GM13976 (cell line): ENCODE measurements around the gene NAIF1.

Source experiments
- DNase-seq: peaks from one replicate; pipeline ENCODE4 v3.0.0; 2012; ENCODE audit warnings: low spot score
- CTCF ChIP-seq: IDR thresholded peaks from 2 replicates; pipeline ENCODE4 v1.5.1; 2012; ENCODE audit warnings: borderline replicate concordance, mild to moderate bottlenecking; ENCODE audit not compliant: insufficient read depth; ENCODE audit errors: extremely low read depth, missing control alignments, control extremely low read depth
- in situ Hi-C: fragments of 300-500 bp; cut with MboI; formaldehyde crosslinking; loops from one replicate; pipeline ENCODE4 v1.12.0; 2022; ENCODE audit warnings: low sequenced_read_pairs, mixed read lengths, inconsistent platforms; ENCODE audit not compliant: unreplicated experiment

The NAIF1 gene

GRCh38 chr9:128022886-128023285, 44.2 kb downstream of the NAIF1 start:
- no peak for TF ChIP-seq CTCF
- in situ Hi-C loops, result no loop called here
- DNase-seq, result no peak

GRCh38 chr9:128021098-128021497, 46.0 kb downstream of the NAIF1 start:
- TF ChIP-seq CTCF, result no peak
- in situ Hi-C loops, result no loop called here
- DNase-seq, result no peak

GRCh38 chr9:128020692-128021091, 46.4 kb downstream of the NAIF1 start:
- no peak for DNase-seq
- TF ChIP-seq CTCF, result peak; percentile 11
- in situ Hi-C loops, result no loop called here

GRCh38 chr9:128015696-128016095, 51.4 kb downstream of the NAIF1 start:
- no peak for TF ChIP-seq CTCF
- no peak for DNase-seq
- in situ Hi-C loops, result no loop called here
